SU-DHL-6 (cell line): ENCODE measurements around the gene PYGB.
"Not testable (repeated sequence)": the region's sequence is repeated elsewhere in the genome, so short reads cannot be mapped to it uniquely, and the experiment has no call there.

ENCODE experiments used
- CTCF ChIP-seq: fragments of 200-600 bp; sonication (generic); IDR thresholded peaks from one replicate; pipeline ENCODE4 v1.5.1; 2017; ENCODE audit warnings: antibody characterized with exemption, mild to moderate bottlenecking, low read length, moderate library complexity; ENCODE audit not compliant: insufficient read depth, poor library complexity, severe bottlenecking
- EZH2phosphoT487 ChIP-seq: fragments of 200-600 bp; sonication (generic), shearing (Covaris generic); conservative IDR thresholded peaks from 2 replicates; pipeline ENCODE4 v1.6.1; 2018; ENCODE audit warnings: mild to moderate bottlenecking, antibody characterized with exemption, low read length, moderate library complexity, mixed read lengths

GRCh38 chr20:25334972-25335371 is 87.1 kb downstream of the PYGB start:
- not testable (repeated sequence) for TF ChIP-seq CTCF, EZH2phosphoT487
